GM21723 (cell line): ENCODE data around the gene PAFAH1B2.
"Not testable (repeated sequence)": the region's sequence is repeated elsewhere in the genome, so short reads cannot be mapped to it uniquely, and the experiment has no call there.

Source experiments
- ATAC-seq: cut with Tn5 transposase; IDR thresholded peaks from one replicate; pipeline ENCODE4 v1.9.1; 2021; ENCODE audit warnings: mild to moderate bottlenecking, moderate library complexity; ENCODE audit not compliant: unreplicated experiment

PAFAH1B2 gene

DNA sequence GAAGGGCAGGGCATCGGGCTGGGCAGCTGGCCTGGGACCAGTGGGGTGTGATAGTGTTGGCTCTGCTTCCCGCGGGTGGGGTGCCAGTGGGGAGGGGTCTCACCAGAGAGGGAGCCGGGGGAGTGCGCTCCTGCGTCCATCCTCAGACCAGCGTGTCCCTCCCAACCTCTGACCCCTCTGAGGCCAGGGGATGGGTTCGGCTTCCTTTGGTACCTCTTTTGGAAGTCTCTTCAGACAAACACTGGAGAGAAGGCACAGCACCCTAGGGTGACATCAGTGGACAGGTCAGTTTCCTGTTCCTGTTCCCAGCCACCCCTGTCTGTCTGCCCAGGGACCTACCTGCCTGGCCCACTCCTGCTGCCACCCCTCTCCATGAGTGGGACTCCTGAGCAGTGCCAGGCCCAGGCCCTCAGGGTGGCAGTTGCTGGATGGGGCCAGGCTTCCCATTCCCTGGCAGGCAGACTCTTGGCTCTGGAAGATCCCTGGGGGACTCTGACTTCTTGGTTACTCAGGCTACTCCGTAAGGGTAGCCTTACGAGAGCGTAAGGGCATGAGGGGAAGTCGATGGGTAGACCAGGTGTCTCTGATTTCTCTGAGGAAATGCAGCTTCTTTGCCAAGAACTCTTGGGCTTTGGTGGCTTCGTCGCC is 57.7 kb downstream of the PAFAH1B2 start:
- no peak for ATAC-seq

GRCh38 chr11:117202386-117203068 is 58.4 kb downstream of the PAFAH1B2 start:
- ATAC-seq, result no peak

- no peak for ATAC-seq
Measured at GRCh38 chr11:117203069-117203407, 59.0 kb downstream of the PAFAH1B2 start.

DNA sequence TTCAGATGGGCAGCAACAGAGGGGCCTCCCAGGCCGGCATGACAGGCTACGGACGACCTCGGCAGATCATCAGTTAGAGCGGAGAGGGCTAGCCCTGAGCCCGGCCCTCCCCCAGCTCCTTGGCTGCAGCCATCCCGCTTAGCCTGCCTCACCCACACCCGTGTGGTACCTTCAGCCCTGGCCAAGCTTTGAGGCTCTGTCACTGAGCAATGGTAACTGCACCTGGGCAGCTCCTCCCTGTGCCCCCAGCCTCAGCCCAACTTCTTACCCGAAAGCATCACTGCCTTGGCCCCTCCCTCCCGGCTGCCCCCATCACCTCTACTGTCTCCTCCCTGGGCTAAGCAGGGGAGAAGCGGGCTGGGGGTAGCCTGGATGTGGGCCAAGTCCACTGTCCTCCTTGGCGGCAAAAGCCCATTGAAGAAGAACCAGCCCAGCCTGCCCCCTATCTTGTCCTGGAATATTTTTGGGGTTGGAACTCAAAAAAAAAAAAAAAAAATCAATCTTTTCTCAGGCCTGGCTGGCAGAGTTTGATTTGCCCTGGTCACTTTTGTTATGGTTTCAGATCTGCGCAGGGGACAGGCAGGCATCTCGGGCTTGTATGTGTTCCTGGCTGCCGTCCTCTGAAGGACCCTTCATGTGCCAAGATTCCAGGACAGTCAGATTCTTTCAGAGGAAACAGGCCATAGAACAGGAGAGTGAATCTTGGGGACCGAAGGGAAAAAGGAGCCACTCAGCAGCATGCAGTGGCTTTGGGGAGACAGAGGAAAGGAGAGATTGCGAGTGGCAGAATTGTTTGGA is 60.4 kb downstream of the PAFAH1B2 start:
- no peak for ATAC-seq

DNA sequence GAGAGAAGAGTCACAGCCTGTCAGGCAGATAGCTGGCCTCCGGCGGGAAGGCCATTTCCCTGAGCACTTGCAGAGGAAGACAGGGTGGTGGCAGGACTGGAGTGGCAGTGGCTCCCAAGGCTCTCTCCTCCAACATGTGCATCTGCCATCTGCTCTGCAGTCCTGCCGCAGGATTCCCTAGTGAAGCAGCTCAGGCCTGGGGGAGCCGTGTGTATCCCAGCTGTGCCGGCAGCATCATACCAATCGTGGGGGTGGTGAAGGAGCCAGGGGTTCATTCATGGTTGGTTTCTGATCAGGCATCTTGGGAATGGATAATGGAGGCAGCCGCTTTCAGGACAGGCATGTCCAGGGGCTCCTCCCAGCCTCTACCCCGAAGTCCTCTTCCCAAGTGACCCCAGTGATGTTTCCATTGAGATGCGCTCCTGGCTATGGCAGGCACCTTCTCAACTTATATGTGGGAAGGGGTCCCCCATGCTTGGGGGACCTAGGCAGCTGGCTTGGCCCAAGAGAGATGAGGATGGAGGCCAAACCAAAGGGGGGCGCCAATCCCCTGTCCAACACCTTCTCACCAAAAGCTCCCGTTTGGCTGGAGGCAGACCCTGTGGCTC is 61.2 kb downstream of the PAFAH1B2 start:
- no peak for ATAC-seq

- ATAC-seq, result not testable (repeated sequence)
Measured at GRCh38 chr11:117206111-117206510, 62.0 kb downstream of the PAFAH1B2 start.

DNA sequence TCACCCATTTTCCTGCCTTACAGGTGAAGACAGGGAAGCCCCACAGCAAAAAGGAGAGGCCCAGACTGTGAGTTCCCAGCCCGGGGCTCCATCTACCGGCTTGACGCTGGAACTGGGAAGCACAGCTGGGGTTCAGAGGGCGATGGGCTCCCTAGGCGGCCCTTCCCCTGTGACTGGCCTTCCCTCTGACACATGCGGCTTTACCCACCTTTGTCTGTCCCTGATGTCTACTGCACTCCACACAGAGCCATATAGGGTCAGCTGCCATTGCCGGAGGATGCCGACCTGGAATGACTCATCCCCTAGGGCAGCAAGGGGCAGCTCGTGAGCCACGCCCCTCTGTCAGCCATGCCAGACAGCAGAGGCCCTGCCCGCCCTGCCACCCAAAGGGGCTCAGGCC is 62.8 kb downstream of the PAFAH1B2 start:
- ATAC-seq, result not testable (repeated sequence)

- not testable (repeated sequence) for ATAC-seq
Measured at GRCh38 chr11:117207481-117207880, 63.4 kb downstream of the PAFAH1B2 start.

GRCh38 chr11:117208710-117209109 is 64.6 kb downstream of the PAFAH1B2 start:
- ATAC-seq, result not testable (repeated sequence)

DNA sequence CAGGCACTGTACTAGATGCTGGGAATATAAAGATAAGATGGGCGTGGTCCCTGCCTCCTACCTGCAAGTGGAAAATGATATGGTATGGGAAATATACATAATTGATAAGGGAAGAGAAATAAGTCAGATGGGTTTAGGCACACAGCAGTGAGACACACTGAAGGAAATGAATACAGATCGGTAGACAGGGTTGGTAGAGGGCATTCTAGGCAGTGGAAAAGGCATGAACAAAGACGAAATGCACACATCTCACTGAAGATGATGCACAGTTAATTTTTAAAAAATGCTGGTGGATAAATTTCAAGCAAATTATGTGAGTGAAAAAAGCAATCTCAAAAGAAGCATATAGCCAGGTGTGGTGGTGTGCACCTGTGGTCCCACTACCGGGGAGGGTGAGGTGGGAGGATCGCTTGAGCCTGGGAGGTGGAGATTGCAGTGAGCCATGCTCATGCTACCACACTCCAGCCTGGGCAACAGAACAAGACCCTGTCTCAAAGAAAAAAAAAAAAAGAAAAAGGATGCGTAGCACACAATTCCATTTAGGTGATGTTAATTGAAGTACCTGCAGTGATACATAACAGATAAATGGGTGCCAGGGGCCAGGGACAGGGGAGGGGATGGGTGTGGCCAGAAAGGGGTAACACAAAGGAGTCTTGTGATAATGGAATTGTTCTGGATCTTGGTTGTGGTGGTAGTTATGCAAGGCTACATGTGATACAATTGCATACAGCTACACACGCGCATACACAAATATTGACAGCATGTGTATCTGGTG is 65.5 kb downstream of the PAFAH1B2 start:
- ATAC-seq, result not testable (repeated sequence)

- no peak for ATAC-seq
Measured at GRCh38 chr11:117210620-117211019, 66.5 kb downstream of the PAFAH1B2 start.

DNA sequence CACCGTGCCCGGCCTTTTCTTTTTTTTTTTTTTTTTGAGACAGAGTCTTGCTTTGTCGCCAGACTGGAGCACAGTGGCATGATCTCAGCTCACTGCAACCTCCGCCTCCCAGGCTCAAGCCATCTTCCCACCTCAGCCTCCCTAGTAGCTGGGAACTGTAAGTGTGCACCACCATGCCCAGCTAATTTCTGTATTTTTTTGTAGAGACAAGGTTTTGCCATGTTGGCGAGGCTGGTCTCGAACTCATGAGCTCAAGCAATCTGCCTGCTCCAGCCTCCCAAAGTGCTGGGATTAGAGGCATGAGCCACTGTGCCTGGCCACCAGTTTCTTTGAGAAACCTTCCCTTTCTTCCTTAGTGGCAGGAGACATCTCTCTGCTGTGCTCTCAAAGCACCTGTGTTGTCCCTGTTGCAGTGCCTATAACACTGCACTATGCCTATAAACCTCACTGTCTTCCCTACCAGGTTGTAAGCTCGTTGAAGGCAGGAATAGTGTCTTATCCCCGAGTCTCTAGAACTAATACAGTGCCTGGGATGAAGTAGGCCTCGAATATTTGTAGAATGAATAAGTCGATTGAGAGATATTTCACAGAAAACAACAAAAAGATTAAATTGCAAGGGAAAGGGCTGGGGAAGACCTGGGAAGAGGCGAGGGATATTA is 68.7 kb downstream of the PAFAH1B2 start:
- ATAC-seq, result no peak

- no peak for ATAC-seq
Measured at GRCh38 chr11:117214404-117215110, 70.5 kb downstream of the PAFAH1B2 start.

DNA sequence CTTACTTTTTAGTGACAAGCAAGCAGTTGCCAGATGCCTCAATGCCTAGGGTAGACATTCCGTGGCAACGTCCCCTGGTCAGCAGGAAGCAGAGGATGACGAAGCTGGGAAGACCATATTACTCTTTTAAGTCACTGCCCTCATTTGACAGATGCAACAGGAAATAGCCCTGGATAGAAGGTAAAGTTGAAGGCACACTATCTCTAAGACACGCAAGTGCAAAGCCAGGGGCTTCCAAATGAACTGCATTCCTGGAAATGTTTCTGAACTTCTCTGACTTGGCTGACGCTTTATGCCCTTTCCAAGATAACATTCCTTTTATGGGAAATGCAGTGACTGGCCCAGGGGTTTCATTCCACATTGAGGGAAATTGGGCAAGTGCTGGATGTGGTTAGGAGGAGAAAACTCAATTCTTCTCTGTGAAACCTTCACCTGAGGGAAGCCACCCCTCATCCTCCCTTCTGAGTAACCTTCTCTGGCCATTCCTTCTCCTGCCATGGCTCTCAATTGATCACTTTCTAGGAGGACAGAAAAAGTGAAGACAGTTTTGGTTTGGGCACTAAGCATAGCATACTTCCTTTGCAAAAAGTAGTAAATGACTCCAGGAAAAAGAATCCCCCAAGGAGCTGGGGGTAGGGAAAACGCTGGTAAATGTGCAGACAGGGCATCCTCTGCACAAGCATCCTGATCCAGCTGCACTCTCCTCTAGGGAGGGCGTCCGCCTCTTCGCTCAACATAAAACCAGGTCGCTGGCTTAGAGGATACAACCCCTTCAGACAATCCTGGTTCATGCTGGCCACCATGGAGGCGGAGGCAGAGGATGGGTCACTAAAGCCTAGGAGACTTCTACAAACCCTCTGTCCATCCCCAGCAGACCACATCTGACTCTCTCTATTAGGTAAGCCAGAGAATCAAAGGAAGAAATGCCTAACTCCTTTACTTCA is 73.3 kb downstream of the PAFAH1B2 start:
- ATAC-seq, result no peak

- ATAC-seq, result no peak
Measured at GRCh38 chr11:117218133-117218915, 74.2 kb downstream of the PAFAH1B2 start.

DNA sequence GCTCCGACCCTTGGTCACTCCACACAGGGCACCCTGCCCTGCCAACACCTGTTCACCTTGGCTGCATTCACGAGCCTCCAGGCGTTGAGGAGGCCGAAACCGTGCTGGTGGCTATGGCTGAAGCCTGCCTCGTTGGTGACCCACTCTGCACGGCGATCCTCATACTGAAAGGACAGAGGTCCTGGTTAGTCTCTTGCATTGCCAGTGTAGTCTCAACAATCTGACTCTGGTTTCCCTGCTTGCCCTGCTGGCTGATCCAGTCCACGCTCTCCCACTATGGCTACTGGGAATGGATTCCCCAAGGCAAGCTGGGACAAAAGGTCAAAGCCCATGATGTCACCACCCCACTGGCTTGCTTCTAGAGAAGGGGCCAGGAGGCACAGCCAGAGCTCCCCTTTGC is 74.9 kb downstream of the PAFAH1B2 start:
- no peak for ATAC-seq

DNA sequence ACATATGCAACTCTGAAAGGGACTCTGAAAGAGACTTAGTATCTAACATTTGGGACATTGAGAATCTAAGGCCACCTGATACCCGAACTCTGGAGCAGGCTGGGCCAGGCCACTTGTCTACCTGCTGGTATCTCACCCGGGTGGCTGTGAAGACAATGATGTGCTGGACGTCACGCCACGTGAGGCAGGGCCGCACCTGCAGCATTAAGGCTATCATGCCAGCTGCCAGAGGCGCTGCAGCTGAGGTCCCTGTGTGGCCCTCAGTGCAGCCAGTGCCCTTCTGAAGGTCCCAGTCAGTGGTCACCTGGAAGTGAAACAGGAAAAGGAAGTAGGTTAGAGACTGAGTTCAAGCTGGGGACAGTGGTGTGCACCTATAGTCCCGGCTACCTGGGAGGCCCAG is 75.4 kb downstream of the PAFAH1B2 start:
- no peak for ATAC-seq

DNA sequence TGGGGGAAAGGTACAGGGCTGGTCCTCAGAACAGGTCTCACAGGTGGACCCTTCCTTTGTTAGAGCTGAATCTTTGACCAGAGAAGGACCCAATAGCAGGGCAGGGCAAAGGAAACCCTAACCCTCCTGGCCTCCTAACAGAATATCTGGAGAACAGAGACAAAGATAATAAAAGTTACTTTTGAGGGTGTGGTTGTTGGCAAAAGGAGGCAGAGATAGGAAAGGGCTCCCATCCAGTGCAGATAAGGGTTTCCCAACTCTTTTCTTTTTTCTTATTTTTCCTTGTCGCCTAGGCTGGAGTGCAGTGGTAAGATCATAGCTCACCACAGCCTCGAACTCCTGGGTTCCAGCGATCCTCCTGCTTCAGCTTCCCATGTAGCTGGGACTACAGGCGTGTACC is 75.9 kb downstream of the PAFAH1B2 start:
- no peak for ATAC-seq
